ENCODE measurements around the gene BCL6B.
"Not testable (repeated sequence)": the region's sequence is repeated elsewhere in the genome, so short reads cannot be mapped to it uniquely, and the experiment has no call there.

GRCh38 chr17:6993613-6994056 is 29.2 kb upstream of the BCL6B start:
- TF ChIP-seq, protein P1, sequence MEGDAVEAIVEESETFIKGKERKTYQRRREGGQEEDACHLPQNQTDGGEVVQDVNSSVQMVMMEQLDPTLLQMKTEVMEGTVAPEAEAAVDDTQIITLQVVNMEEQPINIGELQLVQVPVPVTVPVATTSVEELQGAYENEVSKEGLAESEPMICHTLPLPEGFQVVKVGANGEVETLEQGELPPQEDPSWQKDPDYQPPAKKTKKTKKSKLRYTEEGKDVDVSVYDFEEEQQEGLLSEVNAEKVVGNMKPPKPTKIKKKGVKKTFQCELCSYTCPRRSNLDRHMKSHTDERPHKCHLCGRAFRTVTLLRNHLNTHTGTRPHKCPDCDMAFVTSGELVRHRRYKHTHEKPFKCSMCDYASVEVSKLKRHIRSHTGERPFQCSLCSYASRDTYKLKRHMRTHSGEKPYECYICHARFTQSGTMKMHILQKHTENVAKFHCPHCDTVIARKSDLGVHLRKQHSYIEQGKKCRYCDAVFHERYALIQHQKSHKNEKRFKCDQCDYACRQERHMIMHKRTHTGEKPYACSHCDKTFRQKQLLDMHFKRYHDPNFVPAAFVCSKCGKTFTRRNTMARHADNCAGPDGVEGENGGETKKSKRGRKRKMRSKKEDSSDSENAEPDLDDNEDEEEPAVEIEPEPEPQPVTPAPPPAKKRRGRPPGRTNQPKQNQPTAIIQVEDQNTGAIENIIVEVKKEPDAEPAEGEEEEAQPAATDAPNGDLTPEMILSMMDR (IDR thresholded peaks at IDR 0.05), result not testable (repeated sequence)
- TF ChIP-seq POLR2A, EP300 (IDR thresholded peaks at IDR 0.05): not testable (repeated sequence)
